VCaP (cell line): ENCODE measurements around the gene KCNK1.
A peak's percentile ranks its signal among the peaks of the same experiment; 100 is the strongest.

ENCODE experiments used
- H3K27ac ChIP-seq: fragments of 450-650 bp; 2 replicates; pipeline ENCODE4 v1.5.1; 2017
- TF ChIP-seq, protein P1 (sequence below): fragments of 450-650 bp; conservative IDR thresholded peaks from 2 replicates; pipeline ENCODE4 v1.5.1; 2017; ENCODE audit warnings: mild to moderate bottlenecking, moderate library complexity

Gene KCNK1

DNA sequence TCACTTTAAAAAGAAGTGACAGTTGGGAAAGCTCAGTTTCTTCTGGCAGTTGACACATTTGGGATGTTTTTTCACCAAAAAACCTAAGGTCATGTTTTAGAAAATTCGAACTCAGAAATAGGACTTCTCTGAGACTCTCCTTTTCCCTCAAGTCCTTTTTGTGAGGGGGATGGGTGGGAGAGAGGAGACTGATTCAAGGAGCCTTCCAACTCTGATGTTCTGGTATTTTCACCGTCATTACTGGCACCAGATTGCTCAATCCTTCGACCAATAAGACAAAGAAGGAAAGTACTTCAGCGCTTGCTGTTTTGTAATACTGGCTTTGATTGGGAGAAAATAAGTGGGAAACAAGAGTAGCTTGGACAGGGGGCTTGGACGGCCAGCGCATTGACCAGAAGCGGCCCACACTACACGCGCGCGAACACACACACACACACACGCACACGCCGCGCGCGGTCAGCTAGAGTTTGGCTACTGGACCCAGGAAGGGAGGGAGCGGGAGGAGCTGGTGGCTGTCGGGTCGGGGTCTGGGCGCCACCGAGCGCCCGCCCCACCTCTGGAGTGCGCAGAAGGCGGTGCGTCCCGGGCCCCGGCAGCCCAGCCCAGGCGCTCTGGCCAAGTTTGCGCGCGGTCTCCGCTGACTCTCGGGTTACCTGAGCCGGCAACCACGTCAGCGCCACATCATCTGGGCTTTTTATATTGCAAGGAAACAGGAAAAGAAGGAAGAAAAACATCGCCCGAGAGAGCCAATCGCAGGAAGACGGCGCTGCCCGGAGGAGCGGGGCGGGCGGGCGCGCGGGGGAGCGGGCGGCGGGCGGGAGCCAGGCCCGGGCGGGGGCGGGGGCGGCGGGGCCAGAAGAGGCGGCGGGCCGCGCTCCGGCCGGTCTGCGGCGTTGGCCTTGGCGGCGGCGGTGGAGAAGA lies at the start of gene KCNK1:
Gene KCNK1, plus strand, starts transcription at position 855 of the 921 bp plus-strand sequence. Its CDS starts 66 bp downstream, at position 921.
- peak within 1 kb of the TSS; percentile 77 for H3K27ac ChIP-seq
- TF ChIP-seq, protein P1, sequence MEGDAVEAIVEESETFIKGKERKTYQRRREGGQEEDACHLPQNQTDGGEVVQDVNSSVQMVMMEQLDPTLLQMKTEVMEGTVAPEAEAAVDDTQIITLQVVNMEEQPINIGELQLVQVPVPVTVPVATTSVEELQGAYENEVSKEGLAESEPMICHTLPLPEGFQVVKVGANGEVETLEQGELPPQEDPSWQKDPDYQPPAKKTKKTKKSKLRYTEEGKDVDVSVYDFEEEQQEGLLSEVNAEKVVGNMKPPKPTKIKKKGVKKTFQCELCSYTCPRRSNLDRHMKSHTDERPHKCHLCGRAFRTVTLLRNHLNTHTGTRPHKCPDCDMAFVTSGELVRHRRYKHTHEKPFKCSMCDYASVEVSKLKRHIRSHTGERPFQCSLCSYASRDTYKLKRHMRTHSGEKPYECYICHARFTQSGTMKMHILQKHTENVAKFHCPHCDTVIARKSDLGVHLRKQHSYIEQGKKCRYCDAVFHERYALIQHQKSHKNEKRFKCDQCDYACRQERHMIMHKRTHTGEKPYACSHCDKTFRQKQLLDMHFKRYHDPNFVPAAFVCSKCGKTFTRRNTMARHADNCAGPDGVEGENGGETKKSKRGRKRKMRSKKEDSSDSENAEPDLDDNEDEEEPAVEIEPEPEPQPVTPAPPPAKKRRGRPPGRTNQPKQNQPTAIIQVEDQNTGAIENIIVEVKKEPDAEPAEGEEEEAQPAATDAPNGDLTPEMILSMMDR = no peak

DNA sequence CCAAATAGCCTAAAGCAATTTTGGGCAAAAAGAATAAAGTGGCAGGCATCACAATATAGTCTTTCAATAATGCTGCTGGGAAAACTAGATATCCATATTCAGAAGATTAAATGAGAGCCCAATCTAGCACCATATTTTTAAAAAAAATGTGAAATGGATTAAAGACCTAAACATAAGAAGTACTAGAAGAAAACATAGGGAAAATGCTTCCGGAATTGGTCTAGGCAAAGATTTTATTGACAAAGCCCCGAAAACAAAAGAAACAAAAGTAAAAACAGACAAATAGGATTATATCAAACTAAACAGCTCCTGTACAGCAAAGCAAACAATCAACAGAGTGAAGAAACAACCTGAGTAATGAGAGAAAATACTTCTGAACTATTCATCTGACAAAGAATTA lies 48.6 kb upstream of the KCNK1 start:
- TF ChIP-seq, protein P1 = no peak
- H3K27ac ChIP-seq = no peak overlapping the region

GRCh38 chr1:233566886-233567285 lies 47.0 kb upstream of the KCNK1 start:
- H3K27ac ChIP-seq = no peak overlapping the region
- TF ChIP-seq, protein P1 = no peak

GRCh38 chr1:233569636-233570035 lies 44.3 kb upstream of the KCNK1 start:
- TF ChIP-seq, protein P1 = no peak
- H3K27ac ChIP-seq = no peak overlapping the region

DNA sequence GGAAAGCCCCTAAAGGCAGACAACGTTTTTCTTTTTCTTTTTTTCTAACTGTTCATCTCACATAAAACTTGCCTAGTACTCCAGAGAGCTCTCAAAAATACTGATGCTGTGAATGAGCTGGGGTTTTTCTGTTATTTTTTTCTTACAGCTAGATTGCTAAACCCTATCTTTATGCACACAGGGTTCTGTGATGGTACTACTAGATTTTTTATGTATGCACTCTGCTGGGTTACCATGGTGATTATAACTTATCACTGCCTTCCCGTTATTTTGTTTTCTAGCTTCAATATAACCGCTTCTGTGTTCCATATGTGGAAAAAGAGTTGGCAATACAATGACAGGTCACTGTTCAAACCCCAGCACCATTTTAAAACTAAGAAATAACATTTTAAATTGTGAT lies 43.7 kb upstream of the KCNK1 start:
- H3K27ac ChIP-seq = no peak overlapping the region
- TF ChIP-seq, protein P1 = no peak

- TF ChIP-seq, protein P1 = no peak
- H3K27ac ChIP-seq = no peak overlapping the region
These were observed 43.2 kb upstream of the KCNK1 start for GRCh38 chr1:233570706-233571105.

DNA sequence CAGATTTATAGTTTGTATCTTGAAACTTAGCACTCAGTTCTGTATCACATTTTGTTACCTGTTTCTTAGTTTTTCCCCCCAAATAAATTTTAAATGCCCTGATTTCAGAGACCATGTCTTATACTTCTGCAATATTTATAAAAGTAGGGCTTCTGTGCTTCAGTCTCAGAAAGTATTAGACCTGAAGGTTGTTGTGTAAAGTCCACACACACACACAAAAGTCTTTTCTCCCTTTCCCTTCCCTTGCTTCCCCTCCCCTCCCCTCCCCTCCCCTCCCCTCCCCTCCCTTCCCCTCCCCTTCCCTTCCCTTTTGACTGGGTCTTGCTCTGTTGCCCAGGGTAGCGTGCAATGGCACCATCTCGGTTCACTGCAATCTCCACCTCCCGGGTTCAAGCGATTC lies 41.0 kb upstream of the KCNK1 start:
- TF ChIP-seq, protein P1 = no peak
- no peak overlapping the region for H3K27ac ChIP-seq
